HG03432 (cell line): ENCODE data around the gene MGLL.
"Not testable (repeated sequence)": the region's sequence is repeated elsewhere in the genome, so short reads cannot be mapped to it uniquely, and the experiment has no call there.

Experiments
- ATAC-seq: cut with Tn5 transposase; IDR thresholded peaks from one replicate; pipeline ENCODE4 v1.9.1; 2021; ENCODE audit warnings: mild to moderate bottlenecking, moderate library complexity; ENCODE audit not compliant: unreplicated experiment

The MGLL gene

GRCh38 chr3:127693336-127693843 is 128.9 kb downstream of the MGLL start:
- no peak for ATAC-seq

- ATAC-seq: no peak
Observed at GRCh38 chr3:127692501-127693335, 129.6 kb downstream of the MGLL start.

- no peak for ATAC-seq
Observed at GRCh38 chr3:127691974-127692373, 130.3 kb downstream of the MGLL start.

GRCh38 chr3:127691489-127691888 is 130.8 kb downstream of the MGLL start:
- ATAC-seq: no peak

- no peak for ATAC-seq
Observed at GRCh38 chr3:127690823-127691452, 131.4 kb downstream of the MGLL start.

GRCh38 chr3:127690106-127690505 is 132.2 kb downstream of the MGLL start:
- ATAC-seq: no peak

GRCh38 chr3:127689266-127689860 is 133.0 kb downstream of the MGLL start:
- ATAC-seq: no peak

GRCh38 chr3:127688416-127689265 is 133.7 kb downstream of the MGLL start:
- no peak for ATAC-seq

- ATAC-seq: no peak
Observed at GRCh38 chr3:127688022-127688415, 134.3 kb downstream of the MGLL start.

- no peak for ATAC-seq
Observed at GRCh38 chr3:127687228-127687737, 135.0 kb downstream of the MGLL start.

- ATAC-seq: no peak
Observed at GRCh38 chr3:127686512-127686894, 135.8 kb downstream of the MGLL start.

- ATAC-seq: no peak
Observed at GRCh38 chr3:127685708-127686511, 136.4 kb downstream of the MGLL start.

- ATAC-seq: no peak
Observed at GRCh38 chr3:127684871-127685707, 137.2 kb downstream of the MGLL start.

GRCh38 chr3:127682561-127682960 is 139.8 kb downstream of the MGLL start:
- no peak for ATAC-seq

- not testable (repeated sequence) for ATAC-seq
Observed at GRCh38 chr3:127682175-127682554, 140.2 kb downstream of the MGLL start.

- ATAC-seq: no peak
Observed at GRCh38 chr3:127680798-127681221, 141.5 kb downstream of the MGLL start.

GRCh38 chr3:127680146-127680661 is 142.1 kb downstream of the MGLL start:
- ATAC-seq: no peak

- ATAC-seq: no peak
Observed at GRCh38 chr3:127679534-127680145, 142.7 kb downstream of the MGLL start.
